ENCODE results near the gene COL6A3. TPM values are rescaled to one million over a fixed set of nuclear protein-coding genes. Genes with fewer than 3 reads are reported as not detected.

COL6A3 gene
- total and polyA plus RNA-seq, 9 of the 15 experiments (the other 6 are each of a cell fraction or from before 2014, with no cell fraction given) = 0.07 to 4.1 (median 1.5) TPM

DNA sequence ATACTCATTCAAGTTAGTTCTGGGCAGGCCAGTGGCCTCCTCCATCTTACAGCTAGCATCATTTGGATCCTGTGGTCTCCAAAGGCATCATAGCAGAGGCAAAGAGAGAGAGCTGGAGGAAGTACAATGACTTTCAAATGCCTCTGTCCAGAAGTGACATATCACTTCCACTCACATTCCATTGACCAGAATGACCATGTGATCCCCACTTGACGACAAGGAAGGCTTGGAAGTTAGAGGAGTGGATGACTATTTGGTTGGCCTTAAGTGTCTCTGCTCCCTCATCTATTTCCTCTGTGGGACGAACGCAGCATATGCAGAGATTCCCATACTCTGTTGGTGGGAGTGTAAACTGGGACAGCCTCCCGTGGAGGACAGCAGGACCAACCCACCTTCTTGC is 45.3 kb upstream of the COL6A3 start:
- BruUV-seq (replicated peaks) = no TSS peak
- POLR2A ChIA-PET = no interaction called here
- H3K27ac ChIP-seq (ENCODE audit: extremely low read depth, low read depth, low read length) = no peak overlapping the region; the same call in 2 of the 3 replicates

DNA sequence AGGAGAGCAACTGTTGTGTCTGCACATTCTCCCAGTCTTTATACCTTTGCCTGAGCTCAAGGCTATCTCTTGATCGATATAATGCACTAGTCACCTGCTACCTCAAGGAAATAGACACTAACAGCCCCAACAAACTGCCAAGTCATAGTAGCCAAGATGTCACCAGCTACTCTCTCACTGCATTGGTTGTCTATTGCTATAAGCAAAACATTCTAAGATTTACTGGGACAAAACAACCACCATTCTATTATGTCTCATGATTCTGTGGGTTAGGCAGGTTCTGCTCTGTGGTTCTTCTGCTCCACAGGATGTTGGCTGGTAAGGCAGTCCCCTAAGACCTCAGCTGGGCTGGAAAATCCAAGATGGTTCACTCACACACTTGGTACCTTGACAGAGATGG is 44.6 kb upstream of the COL6A3 start:
- no peaks in the 10 kb centered on the region for H3K27me3 ChIP-seq (ENCODE audit: control insufficient read depth in 2 of 2, insufficient read depth in 2 of 2, low read length in 2 of 2)
- in situ Hi-C loops (cut with MboI) (no loop called here), intact Hi-C loops (cut with micrococcal nuclease) (no loop called here)
- ChIA-PET CTCF (ENCODE audit: low intra/inter-chr PET ratio) (no interaction called here), POLR2A (no interaction called here)
- no peak overlapping the region for H3K9ac ChIP-seq (ENCODE audit: insufficient read depth in 1 of 2, low read depth in 2 of 2, low read length in 2 of 2)
- H3K79me2 ChIP-seq (ENCODE audit: control insufficient read depth, insufficient read depth, low read length) = no peaks in the 10 kb centered on the region
- H3K36me3 ChIP-seq (ENCODE audit: control insufficient read depth, insufficient read depth, low read length) = no peaks in the 10 kb centered on the region
- H3K9me3 ChIP-seq (replicated peaks; ENCODE audit: control insufficient read depth, insufficient read depth, low read depth, low read length) = no peaks in the 10 kb centered on the region
- H3K4me2 ChIP-seq (ENCODE audit: insufficient read depth, low read length) = no peak overlapping the region
- no peak for DNase-seq (ENCODE audit: extremely low read depth in 1 of 4, low spot score in 3 of 4)
- no TSS peak for BruUV-seq (replicated peaks)
- no peak overlapping the region for H2AFZ ChIP-seq (ENCODE audit: low read depth, low read length)
- H3K27ac ChIP-seq (ENCODE audit: extremely low read depth, low read depth, low read length) = no peak overlapping the region
- no peak for FAIRE-seq
- no peaks in the 10 kb centered on the region for H3K9me1 ChIP-seq (ENCODE audit: control insufficient read depth, insufficient read depth, low read length)
- 0% methylated on average over 1 of the region's 1 CpG for WGBS (ENCODE audit: insufficient coverage, low coverage, missing lambda C conversion rate)
- H3K4me3 ChIP-seq = no peak overlapping the region
- H4K20me1 ChIP-seq (replicated peaks; ENCODE audit: control insufficient read depth, insufficient read depth, low read length) = no peaks in the 10 kb centered on the region
- peaks cover 0 to 3% of the 10 kb centered on the region in 2 experiments; a peak in 1 of 5 replicates for H3K4me1 ChIP-seq (replicated peaks in 1 of 2; ENCODE audit: control insufficient read depth in 2 of 2, insufficient read depth in 2 of 2, low read length in 2 of 2)
- ATAC-seq = no peak
- no peak for TF ChIP-seq MYBL2 (IDR thresholded peaks at IDR 0.05; ENCODE audit: low read depth)
- no peak for TF ChIP-seq MYBL2 (CRISPR knock-in tag; IDR thresholded peaks at IDR 0.05; ENCODE audit: borderline replicate concordance)
- TF ChIP-seq CBX5 (IDR thresholded peaks at IDR 0.05; ENCODE audit: borderline replicate concordance, low read depth) = no peak
- TF ChIP-seq ZC3H4 (CRISPR knock-in tag; IDR thresholded peaks at IDR 0.05; ENCODE audit: borderline replicate concordance) = no peak
- TF ChIP-seq, protein P1, sequence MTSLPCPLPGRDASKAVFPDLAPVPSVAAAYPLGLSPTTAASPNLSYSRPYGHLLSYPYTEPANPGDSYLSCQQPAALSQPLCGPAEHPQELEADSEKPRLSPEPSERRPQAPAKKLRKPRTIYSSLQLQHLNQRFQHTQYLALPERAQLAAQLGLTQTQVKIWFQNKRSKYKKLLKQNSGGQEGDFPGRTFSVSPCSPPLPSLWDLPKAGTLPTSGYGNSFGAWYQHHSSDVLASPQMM (CRISPR knock-in tag; IDR thresholded peaks at IDR 0.05) = no peak
- no peak for TF ChIP-seq PATZ1 (CRISPR knock-in tag; IDR thresholded peaks at IDR 0.05; ENCODE audit: borderline replicate concordance)
- TF ChIP-seq ZBTB1 (CRISPR knock-in tag; IDR thresholded peaks at IDR 0.05; ENCODE audit: borderline replicate concordance, low read depth) = no peak
- no peak for TF ChIP-seq TAF7 (tag; IDR thresholded peaks at IDR 0.05)
- TF ChIP-seq ZNF695 (CRISPR knock-in tag; IDR thresholded peaks at IDR 0.05) = no peak

More for the DNA sequence above, 45.3 kb upstream of the COL6A3 start:
- no peaks in the 10 kb centered on the region for H3K9me1 ChIP-seq (ENCODE audit: control insufficient read depth, insufficient read depth, low read length)
- no peak for DNase-seq (ENCODE audit: extremely low read depth in 1 of 4, low spot score in 3 of 4)
- no peaks in the 10 kb centered on the region for H3K27me3 ChIP-seq (ENCODE audit: control insufficient read depth in 2 of 2, insufficient read depth in 2 of 2, low read length in 2 of 2)
- H3K4me3 ChIP-seq = no peak overlapping the region
- WGBS (ENCODE audit: insufficient coverage, low coverage, missing lambda C conversion rate) = 26% methylated on average over 4 of the region's 4 CpGs
- CTCF ChIA-PET (ENCODE audit: low intra/inter-chr PET ratio) = no interaction called here
- H3K4me2 ChIP-seq (ENCODE audit: insufficient read depth, low read length) = no peak overlapping the region
- FAIRE-seq = no peak
- H4K20me1 ChIP-seq (replicated peaks; ENCODE audit: control insufficient read depth, insufficient read depth, low read length) = no peaks in the 10 kb centered on the region
- intact Hi-C loops (cut with micrococcal nuclease) (no loop called here), in situ Hi-C loops (cut with MboI) (no loop called here)
- no peak overlapping the region for H2AFZ ChIP-seq (ENCODE audit: low read depth, low read length)
- no peaks in the 10 kb centered on the region for H3K9me3 ChIP-seq (replicated peaks; ENCODE audit: control insufficient read depth, insufficient read depth, low read depth, low read length)
- peaks cover 0 to 3% of the 10 kb centered on the region in 2 experiments; a peak in 1 of 5 replicates for H3K4me1 ChIP-seq (replicated peaks in 1 of 2; ENCODE audit: control insufficient read depth in 2 of 2, insufficient read depth in 2 of 2, low read length in 2 of 2)
- no peak overlapping the region for H3K9ac ChIP-seq (ENCODE audit: insufficient read depth in 1 of 2, low read depth in 2 of 2, low read length in 2 of 2)
- no peaks in the 10 kb centered on the region for H3K36me3 ChIP-seq (ENCODE audit: control insufficient read depth, insufficient read depth, low read length)
- TF ChIP-seq, protein P2, sequence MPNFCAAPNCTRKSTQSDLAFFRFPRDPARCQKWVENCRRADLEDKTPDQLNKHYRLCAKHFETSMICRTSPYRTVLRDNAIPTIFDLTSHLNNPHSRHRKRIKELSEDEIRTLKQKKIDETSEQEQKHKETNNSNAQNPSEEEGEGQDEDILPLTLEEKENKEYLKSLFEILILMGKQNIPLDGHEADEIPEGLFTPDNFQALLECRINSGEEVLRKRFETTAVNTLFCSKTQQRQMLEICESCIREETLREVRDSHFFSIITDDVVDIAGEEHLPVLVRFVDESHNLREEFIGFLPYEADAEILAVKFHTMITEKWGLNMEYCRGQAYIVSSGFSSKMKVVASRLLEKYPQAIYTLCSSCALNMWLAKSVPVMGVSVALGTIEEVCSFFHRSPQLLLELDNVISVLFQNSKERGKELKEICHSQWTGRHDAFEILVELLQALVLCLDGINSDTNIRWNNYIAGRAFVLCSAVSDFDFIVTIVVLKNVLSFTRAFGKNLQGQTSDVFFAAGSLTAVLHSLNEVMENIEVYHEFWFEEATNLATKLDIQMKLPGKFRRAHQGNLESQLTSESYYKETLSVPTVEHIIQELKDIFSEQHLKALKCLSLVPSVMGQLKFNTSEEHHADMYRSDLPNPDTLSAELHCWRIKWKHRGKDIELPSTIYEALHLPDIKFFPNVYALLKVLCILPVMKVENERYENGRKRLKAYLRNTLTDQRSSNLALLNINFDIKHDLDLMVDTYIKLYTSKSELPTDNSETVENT (CRISPR knock-in tag; IDR thresholded peaks at IDR 0.05) = no peak
- TF ChIP-seq NFYB (IDR thresholded peaks at IDR 0.05; ENCODE audit: extremely low read depth, insufficient read length) (no peak), ARID2 (IDR thresholded peaks at IDR 0.05) (no peak)
- no peak for ATAC-seq
- no peaks in the 10 kb centered on the region for H3K79me2 ChIP-seq (ENCODE audit: control insufficient read depth, insufficient read depth, low read length)

Measured in K562 (cell line).